BJ (cell line): Measurements from ENCODE around the gene NOM1. TPM values are rescaled to one million over a fixed set of nuclear protein-coding genes. Genes with fewer than 3 reads are reported as not detected.
A peak's percentile ranks its signal among the peaks of the same experiment; 100 is the strongest.
"Not testable (repeated sequence)": the region's sequence is repeated elsewhere in the genome, so short reads cannot be mapped to it uniquely, and the experiment has no call there.

ENCODE experiments used
- CTCF ChIA-PET: fragments of 350-600 bp; formaldehyde crosslinking; extraction: SDS; loops from one replicate; lab custom pipeline; 2021; ENCODE audit warnings: antibody characterized with exemption, inconsistent platforms; lab: Yijun Ruan, JAX
- POLR2A ChIA-PET: fragments of 300-600 bp; sonication (Branson Sonifier 250); formaldehyde crosslinking; extraction: SDS; loops from one replicate; lab custom pipeline; 2021; ENCODE audit warnings: antibody characterized with exemption; lab: Charles Lee
- DNase-seq: peaks from one replicate; pipeline ENCODE4 v3.0.0-alpha.2; 2011; ENCODE audit warnings: low read depth
- H3K27me3 ChIP-seq: 2 replicates; pipeline ENCODE4 v1.6.0; 2011; ENCODE audit warnings: low read length; ENCODE audit not compliant: control insufficient read depth, insufficient read depth
- H3K36me3 ChIP-seq: 2 replicates; pipeline ENCODE4 v1.5.1; 2011; ENCODE audit warnings: low read length; ENCODE audit not compliant: control insufficient read depth, insufficient read depth
- H3K4me3 ChIP-seq: 2 replicates; pipeline ENCODE4 v1.5.1; 2011; ENCODE audit warnings: low read depth, mild to moderate bottlenecking, control low read depth, low read length
- polyA minus RNA-seq: library from RNA; depleted of rRNA, polyadenylated mRNA; stranded (reverse); fragments of >200 nt; gene quantifications from 2 replicates; pipeline ENCODE4 v1.2.3, GENCODE V29; 2011; rRNA and poly(A)+ RNA removed
- polyA plus RNA-seq: library from polyadenylated mRNA; depleted of rRNA; stranded (reverse); fragments of >200 nt; gene quantifications from 2 replicates; pipeline ENCODE4 v1.2.3, GENCODE V29; 2011; rRNA removed
- TF ChIP-seq, protein P1 (sequence below): IDR thresholded peaks from 2 replicates; pipeline ENCODE4 v1.5.1; 2011; ENCODE audit warnings: low read depth, mild to moderate bottlenecking, control low read depth, inconsistent platforms, low read length, moderate library complexity; ENCODE audit not compliant: insufficient read depth

The NOM1 gene, protein sequence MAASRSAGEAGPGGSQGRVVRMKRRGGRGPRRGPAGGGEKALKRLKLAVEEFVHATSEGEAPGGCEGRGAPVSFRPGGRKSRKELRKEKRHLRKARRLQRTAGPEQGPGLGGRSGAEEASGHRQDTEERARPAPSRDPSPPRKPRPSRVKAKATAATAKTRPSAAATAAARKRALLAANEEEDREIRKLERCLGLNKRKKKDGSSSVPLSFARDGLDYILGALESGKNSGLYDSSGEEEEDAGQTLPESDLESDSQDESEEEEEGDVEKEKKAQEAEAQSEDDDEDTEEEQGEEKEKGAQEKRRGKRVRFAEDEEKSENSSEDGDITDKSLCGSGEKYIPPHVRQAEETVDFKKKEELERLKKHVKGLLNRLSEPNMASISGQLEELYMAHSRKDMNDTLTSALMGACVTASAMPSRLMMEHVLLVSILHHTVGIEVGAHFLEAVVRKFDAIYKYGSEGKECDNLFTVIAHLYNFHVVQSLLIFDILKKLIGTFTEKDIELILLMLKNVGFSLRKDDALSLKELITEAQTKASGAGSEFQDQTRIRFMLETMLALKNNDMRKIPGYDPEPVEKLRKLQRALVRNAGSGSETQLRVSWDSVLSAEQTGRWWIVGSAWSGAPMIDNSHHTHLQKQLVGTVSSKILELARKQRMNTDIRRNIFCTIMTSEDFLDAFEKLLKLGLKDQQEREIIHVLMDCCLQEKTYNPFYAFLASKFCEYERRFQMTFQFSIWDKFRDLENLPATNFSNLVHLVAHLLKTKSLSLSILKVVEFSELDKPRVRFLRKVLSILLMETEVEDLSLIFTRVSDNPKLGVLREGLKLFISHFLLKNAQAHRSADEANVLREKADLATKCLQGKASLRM
- 8.0 and 9.5 TPM in 2 replicates for polyA plus RNA-seq
- 10.4 and 12.5 TPM in 2 replicates for polyA minus RNA-seq

DNA sequence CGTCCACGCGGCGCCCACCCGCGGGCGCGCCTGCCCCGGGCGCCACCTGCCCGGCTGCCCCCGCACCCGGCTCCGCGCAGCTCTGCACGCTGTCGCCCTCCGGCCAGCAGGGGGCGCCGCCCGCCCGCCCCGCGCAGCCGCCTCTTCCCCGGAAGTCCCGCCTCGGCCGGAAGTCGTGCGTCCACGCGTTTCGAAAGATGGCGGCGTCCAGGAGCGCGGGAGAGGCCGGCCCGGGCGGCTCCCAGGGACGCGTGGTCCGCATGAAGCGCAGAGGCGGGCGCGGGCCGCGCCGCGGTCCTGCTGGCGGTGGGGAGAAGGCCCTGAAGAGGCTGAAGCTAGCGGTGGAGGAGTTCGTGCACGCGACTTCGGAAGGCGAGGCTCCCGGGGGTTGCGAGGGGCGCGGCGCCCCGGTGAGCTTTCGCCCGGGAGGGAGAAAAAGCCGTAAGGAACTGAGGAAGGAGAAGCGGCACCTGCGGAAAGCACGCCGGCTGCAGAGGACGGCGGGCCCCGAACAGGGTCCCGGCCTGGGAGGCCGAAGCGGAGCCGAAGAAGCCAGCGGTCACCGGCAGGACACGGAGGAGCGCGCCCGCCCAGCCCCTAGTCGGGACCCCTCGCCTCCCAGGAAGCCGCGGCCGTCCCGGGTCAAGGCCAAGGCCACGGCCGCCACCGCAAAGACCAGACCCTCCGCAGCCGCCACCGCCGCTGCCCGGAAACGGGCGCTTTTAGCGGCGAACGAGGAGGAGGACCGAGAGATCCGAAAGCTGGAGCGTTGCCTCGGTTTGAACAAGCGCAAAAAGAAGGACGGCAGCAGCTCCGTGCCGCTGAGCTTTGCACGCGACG, at the start of gene NOM1:
Gene NOM1, plus strand, starts transcription at position 172 of the 840 bp plus-strand sequence. Its CDS starts 26 bp downstream, at position 198.
- CTCF ChIA-PET, result interaction anchor here (0.6 to 2.2 kb wide), 12 partner anchors 8 to 389 kb away, joined by 3 to 9 read pairs (median 4); partner anchors contain the start of gene LMBR1
- TF ChIP-seq, protein P1, sequence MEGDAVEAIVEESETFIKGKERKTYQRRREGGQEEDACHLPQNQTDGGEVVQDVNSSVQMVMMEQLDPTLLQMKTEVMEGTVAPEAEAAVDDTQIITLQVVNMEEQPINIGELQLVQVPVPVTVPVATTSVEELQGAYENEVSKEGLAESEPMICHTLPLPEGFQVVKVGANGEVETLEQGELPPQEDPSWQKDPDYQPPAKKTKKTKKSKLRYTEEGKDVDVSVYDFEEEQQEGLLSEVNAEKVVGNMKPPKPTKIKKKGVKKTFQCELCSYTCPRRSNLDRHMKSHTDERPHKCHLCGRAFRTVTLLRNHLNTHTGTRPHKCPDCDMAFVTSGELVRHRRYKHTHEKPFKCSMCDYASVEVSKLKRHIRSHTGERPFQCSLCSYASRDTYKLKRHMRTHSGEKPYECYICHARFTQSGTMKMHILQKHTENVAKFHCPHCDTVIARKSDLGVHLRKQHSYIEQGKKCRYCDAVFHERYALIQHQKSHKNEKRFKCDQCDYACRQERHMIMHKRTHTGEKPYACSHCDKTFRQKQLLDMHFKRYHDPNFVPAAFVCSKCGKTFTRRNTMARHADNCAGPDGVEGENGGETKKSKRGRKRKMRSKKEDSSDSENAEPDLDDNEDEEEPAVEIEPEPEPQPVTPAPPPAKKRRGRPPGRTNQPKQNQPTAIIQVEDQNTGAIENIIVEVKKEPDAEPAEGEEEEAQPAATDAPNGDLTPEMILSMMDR, result peak; percentile 37; the same call in 1 of the 2 replicates
- H3K36me3 ChIP-seq, result peaks cover 12% of the 10 kb centered on the region
- H3K27me3 ChIP-seq, result peaks cover 4% of the 10 kb centered on the region; the same call in 1 of the 2 replicates
- POLR2A ChIA-PET, result no interaction called here
- no peak for DNase-seq
- peak within 1 kb of the TSS; percentile 75 for H3K4me3 ChIP-seq

DNA sequence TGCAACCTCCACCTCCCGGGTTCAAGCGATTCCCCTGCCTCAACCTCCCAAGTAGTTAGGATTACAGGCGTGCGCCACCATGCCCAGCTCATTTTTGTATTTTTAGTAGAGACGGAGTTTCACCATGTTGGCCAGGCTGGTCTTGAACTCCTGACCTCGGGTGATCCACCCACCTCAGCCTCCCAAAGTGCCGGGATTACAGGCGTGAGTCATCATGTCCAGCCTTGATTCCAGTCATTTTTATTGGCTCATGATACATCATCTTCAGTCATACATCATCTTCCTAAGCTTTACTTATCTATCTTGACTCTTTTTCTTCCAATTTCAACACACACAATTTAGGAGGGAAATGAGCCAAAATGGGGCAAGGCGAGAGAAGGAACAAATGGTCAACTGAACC, 49.4 kb upstream of the NOM1 start:
- CTCF ChIA-PET, H3K4me3 ChIP-seq, POLR2A ChIA-PET, H3K36me3 ChIP-seq, H3K27me3 ChIP-seq, DNase-seq: not testable (repeated sequence)

DNA sequence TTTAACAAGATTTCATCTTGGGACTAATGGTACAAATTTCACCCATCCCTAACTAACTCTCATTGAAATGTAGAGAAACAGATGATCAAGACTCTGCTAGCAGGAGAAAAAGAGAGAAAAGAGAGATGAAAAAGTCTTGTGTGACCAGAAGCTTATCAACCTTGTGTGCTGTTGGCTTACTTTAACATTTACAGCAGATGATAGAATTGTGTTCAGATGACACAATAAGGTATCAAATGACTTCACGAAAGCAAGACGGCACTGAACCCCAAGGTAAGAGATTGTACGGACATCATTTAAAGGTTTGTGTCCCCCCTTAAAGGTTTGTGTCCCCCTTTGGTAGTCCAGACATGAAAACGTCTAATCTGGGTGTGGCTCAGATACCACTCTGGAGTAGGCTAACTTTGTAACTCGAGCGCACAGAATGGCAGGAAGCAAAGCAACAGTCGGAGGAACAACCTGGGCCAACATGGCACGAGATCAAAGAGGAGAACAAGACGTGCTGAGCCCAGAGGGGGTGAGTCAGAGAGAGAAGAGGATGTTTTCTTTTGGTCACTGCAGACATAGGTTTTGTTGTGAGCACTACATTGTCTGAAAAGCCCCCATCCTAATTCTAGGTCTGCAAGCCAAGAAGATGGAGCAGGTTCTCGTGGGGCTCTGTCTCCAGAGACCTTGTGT, 46.1 kb upstream of the NOM1 start:
- TF ChIP-seq, protein P1, result no peak
- no peak for DNase-seq
- no peaks in the 10 kb centered on the region for H3K36me3 ChIP-seq
- H3K27me3 ChIP-seq, result peaks cover 5% of the 10 kb centered on the region
- H3K4me3 ChIP-seq, result no peak overlapping the region
- POLR2A ChIA-PET, result no interaction called here
- CTCF ChIA-PET, result interaction anchor here (1.3 kb wide), 1 partner anchor 10 kb away, joined by 6 read pairs; the partner anchor contains the start of gene LMBR1

DNA sequence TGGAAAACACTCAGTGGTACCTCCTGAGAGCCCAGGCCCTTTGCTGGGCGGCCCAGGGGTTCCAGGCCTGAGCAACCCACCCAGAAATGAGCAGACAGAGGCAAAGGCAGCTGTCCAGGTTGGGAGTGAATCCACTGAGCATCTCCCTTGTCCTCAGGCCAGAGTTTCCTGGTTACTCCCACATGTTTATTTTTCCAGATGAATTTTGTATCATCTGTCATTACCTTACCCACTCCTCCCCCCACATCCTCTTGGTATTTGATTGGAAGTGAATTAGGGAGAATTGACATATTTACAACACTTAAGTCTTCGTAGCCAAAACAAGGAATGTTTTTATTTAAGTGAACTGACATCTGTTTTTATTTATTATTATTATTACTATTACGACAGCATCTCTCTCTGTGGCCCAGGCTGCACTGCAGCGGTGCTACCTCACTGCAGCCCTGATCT, 43.3 kb upstream of the NOM1 start:
- Histone ChIP-seq H3K27me3 (peaks cover 3% of the 10 kb centered on the region), H3K36me3 (no peaks in the 10 kb centered on the region), H3K4me3 (no peak overlapping the region)
- ChIA-PET CTCF (interaction anchor here (1.4 kb wide), 1 partner anchor 13 kb away, joined by 4 read pairs; no protein-coding TSS in a partner anchor), POLR2A (no interaction called here)
- DNase-seq, result no peak
- TF ChIP-seq, protein P1, result no peak

DNA sequence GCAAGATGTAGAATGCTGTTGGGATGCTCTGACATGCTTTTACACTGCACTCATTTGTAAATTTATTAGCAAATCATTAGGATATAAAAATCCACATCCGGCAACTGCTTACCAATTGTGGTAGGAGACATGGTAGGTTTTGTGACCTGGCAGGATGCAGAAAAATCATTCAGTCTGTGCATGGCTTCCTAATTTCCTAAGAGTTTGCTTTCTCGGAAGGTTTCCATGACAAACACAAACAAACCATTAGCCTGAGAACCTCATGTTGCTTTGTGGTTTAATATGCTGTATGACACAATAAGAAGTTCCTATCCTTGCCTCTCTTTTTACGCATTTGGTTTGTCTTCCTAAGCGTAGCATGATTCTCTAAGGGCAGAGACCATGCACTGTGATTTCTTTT, 41.9 kb upstream of the NOM1 start:
- DNase-seq, result peak; percentile 94
- CTCF ChIA-PET, result interaction anchor here (1.0 kb wide), 1 partner anchor 41 kb away, joined by 3 read pairs; no protein-coding TSS in a partner anchor
- Histone ChIP-seq H3K27me3 (peaks cover 3% of the 10 kb centered on the region), H3K4me3 (no peak overlapping the region), H3K36me3 (no peaks in the 10 kb centered on the region)
- TF ChIP-seq, protein P1, result no peak
- POLR2A ChIA-PET, result no interaction called here

DNA sequence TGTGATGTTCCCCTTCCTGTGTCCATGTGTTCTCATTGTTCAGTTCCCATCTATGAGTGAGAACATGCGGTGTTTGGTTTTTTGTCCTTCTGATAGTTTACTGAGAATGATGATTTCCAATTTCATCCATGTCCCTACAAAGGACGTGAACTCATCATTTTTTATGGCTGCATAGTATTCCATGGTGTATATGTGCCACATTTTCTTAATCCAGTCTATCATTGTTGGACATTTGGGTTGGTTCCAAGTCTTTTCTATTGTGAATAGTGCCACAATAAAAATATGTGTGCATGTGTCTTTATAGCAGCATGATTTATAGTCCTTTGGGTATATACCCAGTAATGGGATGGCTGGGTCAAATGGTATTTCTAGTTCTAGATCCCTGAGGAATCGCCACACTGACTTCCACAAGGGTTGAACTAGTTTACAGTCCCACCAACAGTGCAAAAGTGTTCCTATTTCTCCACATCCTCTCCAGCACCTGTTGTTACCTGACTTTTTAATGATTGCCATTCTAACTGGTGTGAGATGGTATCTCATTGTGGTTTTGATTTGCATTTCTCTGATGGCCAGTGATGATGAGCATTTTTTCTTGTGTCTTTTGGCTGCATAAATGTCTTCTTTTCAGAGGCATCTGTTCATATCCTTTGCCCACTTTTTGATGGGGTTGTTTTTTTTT, 39.8 kb upstream of the NOM1 start:
- H3K27me3 ChIP-seq, H3K36me3 ChIP-seq, POLR2A ChIA-PET, H3K4me3 ChIP-seq, CTCF ChIA-PET, DNase-seq: not testable (repeated sequence)
